ENCODE data around the gene SPATS1.
"Not testable (repeated sequence)": the region's sequence is repeated elsewhere in the genome, so short reads cannot be mapped to it uniquely, and the experiment has no call there.

Gene SPATS1

DNA sequence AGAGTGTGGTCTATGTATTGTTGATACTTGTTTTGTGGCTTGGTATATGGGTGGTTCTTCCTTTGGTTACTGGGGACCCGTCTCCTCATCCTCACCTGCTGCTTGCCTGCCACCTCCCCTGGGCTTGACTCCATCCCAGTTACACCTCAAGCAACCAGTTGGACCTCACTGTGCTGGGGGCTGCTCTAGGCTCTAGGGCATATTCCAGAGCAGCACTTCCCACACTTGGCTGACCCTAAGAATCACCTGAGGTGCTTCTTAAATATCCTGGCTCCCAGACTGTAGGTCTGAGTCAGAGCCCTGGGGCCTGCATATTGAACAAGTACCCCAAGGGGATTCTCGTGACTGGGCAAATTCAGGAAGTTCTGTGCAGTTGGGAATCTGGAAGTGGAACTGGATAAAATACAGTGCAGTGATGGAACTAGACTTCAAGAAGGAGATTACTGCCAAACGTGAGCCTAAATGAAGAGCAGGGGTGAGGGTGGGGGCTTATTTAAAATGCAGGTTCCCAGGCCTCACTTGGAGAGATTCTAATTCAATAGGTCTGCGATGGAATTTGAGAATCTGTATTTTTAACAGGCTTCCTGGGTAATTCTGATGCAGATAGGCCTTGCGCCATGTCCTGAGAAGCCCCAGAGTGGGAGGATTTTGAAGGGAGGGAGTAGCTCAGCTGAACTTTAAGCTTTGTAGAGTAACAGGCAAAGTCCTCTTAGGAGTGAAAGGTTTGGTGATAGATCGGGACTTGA lies 7.6 kb downstream of the SPATS1 start:
- no peak overlapping the region for H3K4me3 ChIP-seq (ENCODE audit: low read depth in 1 of 2, low read length in 2 of 2)
- no peaks in the 10 kb centered on the region for H3K9me3 ChIP-seq (ENCODE audit: insufficient read depth, low read length, severe bottlenecking)
- H3K9ac ChIP-seq (ENCODE audit: low read depth, low read length) = no peak overlapping the region
- H3K27ac ChIP-seq (ENCODE audit: low read length) = no peak overlapping the region
- no peaks in the 10 kb centered on the region for H4K20me1 ChIP-seq (ENCODE audit: insufficient read depth, low read length)
- no peak overlapping the region for H3K4me2 ChIP-seq (ENCODE audit: insufficient read depth, low read length)
- no peak for DNase-seq
- no peaks in the 10 kb centered on the region for H3K4me1 ChIP-seq (ENCODE audit: insufficient read depth, low read length)
- H2AFZ ChIP-seq (ENCODE audit: low read depth, low read length) = no peak overlapping the region
- ATAC-seq (ENCODE audit: insufficient read depth, low read depth) = no peak
- H3K27me3 ChIP-seq (ENCODE audit: insufficient read depth, low read length, poor library complexity) = peaks cover 2% of the 10 kb centered on the region
- H3K36me3 ChIP-seq (ENCODE audit: insufficient read depth, low read length) = no peaks in the 10 kb centered on the region
- TF ChIP-seq EZH2 (IDR thresholded peaks at IDR 0.05; ENCODE audit: borderline replicate concordance, low read depth, low read length, severe bottlenecking) = no peak
- TF ChIP-seq, protein P1, sequence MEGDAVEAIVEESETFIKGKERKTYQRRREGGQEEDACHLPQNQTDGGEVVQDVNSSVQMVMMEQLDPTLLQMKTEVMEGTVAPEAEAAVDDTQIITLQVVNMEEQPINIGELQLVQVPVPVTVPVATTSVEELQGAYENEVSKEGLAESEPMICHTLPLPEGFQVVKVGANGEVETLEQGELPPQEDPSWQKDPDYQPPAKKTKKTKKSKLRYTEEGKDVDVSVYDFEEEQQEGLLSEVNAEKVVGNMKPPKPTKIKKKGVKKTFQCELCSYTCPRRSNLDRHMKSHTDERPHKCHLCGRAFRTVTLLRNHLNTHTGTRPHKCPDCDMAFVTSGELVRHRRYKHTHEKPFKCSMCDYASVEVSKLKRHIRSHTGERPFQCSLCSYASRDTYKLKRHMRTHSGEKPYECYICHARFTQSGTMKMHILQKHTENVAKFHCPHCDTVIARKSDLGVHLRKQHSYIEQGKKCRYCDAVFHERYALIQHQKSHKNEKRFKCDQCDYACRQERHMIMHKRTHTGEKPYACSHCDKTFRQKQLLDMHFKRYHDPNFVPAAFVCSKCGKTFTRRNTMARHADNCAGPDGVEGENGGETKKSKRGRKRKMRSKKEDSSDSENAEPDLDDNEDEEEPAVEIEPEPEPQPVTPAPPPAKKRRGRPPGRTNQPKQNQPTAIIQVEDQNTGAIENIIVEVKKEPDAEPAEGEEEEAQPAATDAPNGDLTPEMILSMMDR (IDR thresholded peaks at IDR 0.05; ENCODE audit: borderline replicate concordance, extremely low read depth, low read length, poor library complexity, severe bottlenecking) = no peak
- H3K79me2 ChIP-seq (ENCODE audit: insufficient read depth, low read length) = no peaks in the 10 kb centered on the region

DNA sequence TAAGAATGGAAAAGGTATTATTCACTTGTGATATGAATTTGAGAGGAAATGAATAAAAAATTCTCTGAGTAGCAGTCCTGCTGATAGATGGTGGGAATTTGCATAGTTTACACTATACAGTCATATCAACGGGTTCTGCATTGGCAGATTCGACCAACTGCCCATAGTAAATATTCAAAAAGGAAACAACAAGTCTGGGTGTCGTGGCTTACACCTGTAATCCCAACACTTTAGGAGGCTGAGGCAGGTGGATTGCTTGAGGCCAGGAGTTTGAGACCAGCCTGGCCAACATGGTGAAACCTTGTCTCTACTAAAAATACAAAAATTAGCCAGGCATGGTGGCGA lies 8.2 kb downstream of the SPATS1 start:
- not testable (repeated sequence) for H3K27me3 ChIP-seq (ENCODE audit: insufficient read depth, low read length, poor library complexity); H4K20me1 ChIP-seq (ENCODE audit: insufficient read depth, low read length); DNase-seq; ATAC-seq (ENCODE audit: insufficient read depth, low read depth); H3K9me3 ChIP-seq (ENCODE audit: insufficient read depth, low read length, severe bottlenecking); H3K36me3 ChIP-seq (ENCODE audit: insufficient read depth, low read length); H3K4me1 ChIP-seq (ENCODE audit: insufficient read depth, low read length); H3K79me2 ChIP-seq (ENCODE audit: insufficient read depth, low read length); H3K4me3 ChIP-seq (ENCODE audit: low read depth in 1 of 2, low read length in 2 of 2); H2AFZ ChIP-seq (ENCODE audit: low read depth, low read length); H3K27ac ChIP-seq (ENCODE audit: low read length); H3K9ac ChIP-seq (ENCODE audit: low read depth, low read length); H3K4me2 ChIP-seq (ENCODE audit: insufficient read depth, low read length)

DNA sequence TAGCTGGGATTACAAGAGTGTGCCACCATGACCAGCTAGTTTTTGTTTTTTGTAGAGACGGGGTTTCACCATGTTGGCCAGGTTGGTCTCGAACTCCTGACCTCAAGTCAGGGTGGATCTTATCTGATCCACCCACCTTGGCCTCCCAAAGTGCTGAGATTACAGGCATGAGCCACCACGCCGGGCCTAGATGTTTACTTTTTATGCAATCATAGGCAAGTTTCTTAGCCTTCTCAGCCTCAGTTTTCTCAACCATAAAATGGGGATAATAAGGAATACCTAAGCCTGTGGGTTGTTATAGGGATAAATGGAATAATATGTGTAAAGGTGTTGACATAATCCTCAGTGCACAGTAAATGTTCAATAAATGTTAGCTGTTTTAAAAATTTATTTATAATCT lies 9.8 kb downstream of the SPATS1 start:
- H3K9me3 ChIP-seq (ENCODE audit: insufficient read depth, low read length, severe bottlenecking) = no peaks in the 10 kb centered on the region

DNA sequence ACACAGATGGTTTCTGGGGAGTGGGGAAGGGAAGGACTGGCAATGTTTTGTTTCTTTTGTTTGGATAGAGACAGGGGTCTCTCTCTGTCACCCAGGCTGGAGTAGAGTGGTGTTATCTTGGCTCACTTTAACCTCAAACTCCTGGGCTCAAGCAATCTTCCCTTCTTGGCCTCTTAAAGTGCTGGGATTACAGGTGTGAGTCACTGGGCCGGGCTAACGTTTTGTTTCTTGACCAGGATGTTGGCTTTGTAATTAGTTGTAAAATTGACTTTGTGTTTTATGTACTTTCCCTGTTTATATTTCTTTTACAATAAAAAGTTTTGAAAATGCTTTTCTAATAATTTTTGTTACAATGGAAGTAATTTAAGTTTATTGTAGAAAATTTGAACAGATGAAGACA lies 10.9 kb downstream of the SPATS1 start:
- TF ChIP-seq, protein P1 (IDR thresholded peaks at IDR 0.05; ENCODE audit: borderline replicate concordance, extremely low read depth, low read length, poor library complexity, severe bottlenecking) = no peak
- no peak for TF ChIP-seq EZH2 (IDR thresholded peaks at IDR 0.05; ENCODE audit: borderline replicate concordance, low read depth, low read length, severe bottlenecking)
- DNase-seq (no peak), ATAC-seq (ENCODE audit: insufficient read depth, low read depth) (no peak)
- H3K4me2 ChIP-seq (ENCODE audit: insufficient read depth, low read length) = no peak overlapping the region
- no peak overlapping the region for H3K27ac ChIP-seq (ENCODE audit: low read length)
- H3K79me2 ChIP-seq (ENCODE audit: insufficient read depth, low read length) = no peaks in the 10 kb centered on the region
- H4K20me1 ChIP-seq (ENCODE audit: insufficient read depth, low read length) = no peaks in the 10 kb centered on the region
- H2AFZ ChIP-seq (ENCODE audit: low read depth, low read length) = no peak overlapping the region
- no peak overlapping the region for H3K4me3 ChIP-seq (ENCODE audit: low read depth in 1 of 2, low read length in 2 of 2)
- H3K4me1 ChIP-seq (ENCODE audit: insufficient read depth, low read length) = no peaks in the 10 kb centered on the region
- H3K9me3 ChIP-seq (ENCODE audit: insufficient read depth, low read length, severe bottlenecking) = no peaks in the 10 kb centered on the region
- H3K9ac ChIP-seq (ENCODE audit: low read depth, low read length) = no peak overlapping the region
- H3K36me3 ChIP-seq (ENCODE audit: insufficient read depth, low read length) = no peaks in the 10 kb centered on the region
- H3K27me3 ChIP-seq (ENCODE audit: insufficient read depth, low read length, poor library complexity) = peaks cover 5% of the 10 kb centered on the region

More for the DNA sequence above, 9.8 kb downstream of the SPATS1 start:
- H3K36me3 ChIP-seq (ENCODE audit: insufficient read depth, low read length) = no peaks in the 10 kb centered on the region
- DNase-seq (no peak), ATAC-seq (ENCODE audit: insufficient read depth, low read depth) (no peak)
- no peak overlapping the region for H3K4me3 ChIP-seq (ENCODE audit: low read depth in 1 of 2, low read length in 2 of 2)
- no peaks in the 10 kb centered on the region for H4K20me1 ChIP-seq (ENCODE audit: insufficient read depth, low read length)
- no peaks in the 10 kb centered on the region for H3K4me1 ChIP-seq (ENCODE audit: insufficient read depth, low read length)
- TF ChIP-seq, protein P1 (IDR thresholded peaks at IDR 0.05; ENCODE audit: borderline replicate concordance, extremely low read depth, low read length, poor library complexity, severe bottlenecking) = no peak
- TF ChIP-seq EZH2 (IDR thresholded peaks at IDR 0.05; ENCODE audit: borderline replicate concordance, low read depth, low read length, severe bottlenecking) = no peak
- no peak overlapping the region for H3K4me2 ChIP-seq (ENCODE audit: insufficient read depth, low read length)
- no peak overlapping the region for H3K9ac ChIP-seq (ENCODE audit: low read depth, low read length)
- H3K79me2 ChIP-seq (ENCODE audit: insufficient read depth, low read length) = no peaks in the 10 kb centered on the region
- no peak overlapping the region for H2AFZ ChIP-seq (ENCODE audit: low read depth, low read length)
- H3K27ac ChIP-seq (ENCODE audit: low read length) = no peak overlapping the region
- H3K27me3 ChIP-seq (ENCODE audit: insufficient read depth, low read length, poor library complexity) = peaks cover 5% of the 10 kb centered on the region

Measured in DND-41 (cell line).